ENCODE measurements around the gene SEC61B.

DNA sequence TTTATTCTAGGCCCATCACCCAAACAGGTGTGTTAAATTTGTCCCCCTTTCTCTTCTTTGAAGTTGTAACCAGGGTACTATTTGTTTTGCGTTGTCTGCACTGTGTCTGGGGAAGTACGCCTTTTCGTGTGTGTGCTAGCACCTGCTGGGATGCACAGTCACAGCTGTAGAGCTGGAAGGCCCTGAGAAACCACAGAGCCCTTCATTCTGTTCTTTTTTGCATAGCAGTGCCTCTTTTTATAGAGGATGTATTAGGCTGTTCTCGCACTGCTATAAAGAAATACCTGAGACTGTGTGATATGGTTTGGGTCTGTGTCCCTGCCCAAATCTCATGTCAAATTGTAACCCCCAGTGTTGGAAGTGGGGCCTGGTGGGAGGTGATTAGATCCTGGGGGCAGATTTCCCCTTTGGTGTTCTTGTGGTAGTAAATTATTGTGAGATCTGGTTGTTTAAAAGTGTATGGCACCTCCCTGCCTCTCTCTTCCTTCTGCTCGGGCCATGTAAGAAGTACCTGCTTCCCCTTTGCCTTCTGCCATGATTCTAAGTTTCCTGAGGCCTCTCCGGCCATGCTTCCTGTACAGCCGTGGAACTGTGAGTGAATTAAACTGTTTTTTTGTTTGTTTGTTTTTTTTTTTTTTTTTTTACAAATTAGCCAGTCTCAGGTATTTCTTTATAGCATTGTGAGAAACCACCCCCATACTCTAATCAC is 14.0 kb downstream of the SEC61B start:
- TF ChIP-seq, protein P1, sequence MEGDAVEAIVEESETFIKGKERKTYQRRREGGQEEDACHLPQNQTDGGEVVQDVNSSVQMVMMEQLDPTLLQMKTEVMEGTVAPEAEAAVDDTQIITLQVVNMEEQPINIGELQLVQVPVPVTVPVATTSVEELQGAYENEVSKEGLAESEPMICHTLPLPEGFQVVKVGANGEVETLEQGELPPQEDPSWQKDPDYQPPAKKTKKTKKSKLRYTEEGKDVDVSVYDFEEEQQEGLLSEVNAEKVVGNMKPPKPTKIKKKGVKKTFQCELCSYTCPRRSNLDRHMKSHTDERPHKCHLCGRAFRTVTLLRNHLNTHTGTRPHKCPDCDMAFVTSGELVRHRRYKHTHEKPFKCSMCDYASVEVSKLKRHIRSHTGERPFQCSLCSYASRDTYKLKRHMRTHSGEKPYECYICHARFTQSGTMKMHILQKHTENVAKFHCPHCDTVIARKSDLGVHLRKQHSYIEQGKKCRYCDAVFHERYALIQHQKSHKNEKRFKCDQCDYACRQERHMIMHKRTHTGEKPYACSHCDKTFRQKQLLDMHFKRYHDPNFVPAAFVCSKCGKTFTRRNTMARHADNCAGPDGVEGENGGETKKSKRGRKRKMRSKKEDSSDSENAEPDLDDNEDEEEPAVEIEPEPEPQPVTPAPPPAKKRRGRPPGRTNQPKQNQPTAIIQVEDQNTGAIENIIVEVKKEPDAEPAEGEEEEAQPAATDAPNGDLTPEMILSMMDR (IDR thresholded peaks at IDR 0.05) = no peak
- no peak for TF ChIP-seq POLR2AphosphoS5 (IDR thresholded peaks at IDR 0.05; ENCODE audit: insufficient read depth in 1 of 2, low read depth in 1 of 2)
- TF ChIP-seq POLR2A (IDR thresholded peaks at IDR 0.05) = no peak
